Activated T-cell treated with anti-CD3 and anti-CD28 coated beads, Interleukin-2, amount 50 U/mL, for 72 hours (primary cell): ENCODE measurements around the gene MYH2. TPM values are rescaled to one million over a fixed set of nuclear protein-coding genes. Genes with fewer than 3 reads are reported as not detected.

Source experiments
- ATAC-seq, 2 donors: fragments of 150-1000 bp; cut with Tn5 transposase; replicated peaks in 1 of 2; 2 replicates each; pipeline ENCODE4 v1.10.0; 2021; ENCODE audit warnings: moderate library complexity in 2 of 2, mild to moderate bottlenecking in 1 of 2
- DNase-seq, 2 donors: peaks; one replicate each; pipeline ENCODE4 v3.0.0; 2021 to 2022; ENCODE audit warnings: mixed read lengths in 1 of 2
- H3K27ac Mint-ChIP-seq: one replicate; pipeline ENCODE4 v1.8.0; 2022; ENCODE audit warnings: mild to moderate bottlenecking, moderate library complexity, mixed read lengths
- H3K27me3 Mint-ChIP-seq: one replicate; pipeline ENCODE4 v1.8.0; 2022; ENCODE audit warnings: low read depth, mixed read lengths
- H3K36me3 Mint-ChIP-seq, 2 donors: one replicate each; pipeline ENCODE4 v1.8.0; 2022; ENCODE audit warnings: mixed read lengths in 2 of 2, mild to moderate bottlenecking in 1 of 2; ENCODE audit not compliant: insufficient read depth in 2 of 2
- H3K4me1 Mint-ChIP-seq: one replicate; pipeline ENCODE4 v1.8.0; 2022; ENCODE audit warnings: low read depth, mixed read lengths
- H3K4me3 Mint-ChIP-seq, 2 donors: one replicate each; pipeline ENCODE4 v1.8.0; 2022; ENCODE audit warnings: mild to moderate bottlenecking in 2 of 2, mixed read lengths in 2 of 2, moderate library complexity in 2 of 2
- H3K9me3 Mint-ChIP-seq, 2 donors: one replicate each; pipeline ENCODE4 v1.8.0; 2022; ENCODE audit warnings: mixed read lengths in 2 of 2
- total RNA-seq, 2 donors: library from RNA; stranded (reverse); gene quantifications; one replicate each; pipeline ENCODE4 v1.2.3, GENCODE V29; 2022

MYH2 gene
- total RNA-seq = not detected

DNA sequence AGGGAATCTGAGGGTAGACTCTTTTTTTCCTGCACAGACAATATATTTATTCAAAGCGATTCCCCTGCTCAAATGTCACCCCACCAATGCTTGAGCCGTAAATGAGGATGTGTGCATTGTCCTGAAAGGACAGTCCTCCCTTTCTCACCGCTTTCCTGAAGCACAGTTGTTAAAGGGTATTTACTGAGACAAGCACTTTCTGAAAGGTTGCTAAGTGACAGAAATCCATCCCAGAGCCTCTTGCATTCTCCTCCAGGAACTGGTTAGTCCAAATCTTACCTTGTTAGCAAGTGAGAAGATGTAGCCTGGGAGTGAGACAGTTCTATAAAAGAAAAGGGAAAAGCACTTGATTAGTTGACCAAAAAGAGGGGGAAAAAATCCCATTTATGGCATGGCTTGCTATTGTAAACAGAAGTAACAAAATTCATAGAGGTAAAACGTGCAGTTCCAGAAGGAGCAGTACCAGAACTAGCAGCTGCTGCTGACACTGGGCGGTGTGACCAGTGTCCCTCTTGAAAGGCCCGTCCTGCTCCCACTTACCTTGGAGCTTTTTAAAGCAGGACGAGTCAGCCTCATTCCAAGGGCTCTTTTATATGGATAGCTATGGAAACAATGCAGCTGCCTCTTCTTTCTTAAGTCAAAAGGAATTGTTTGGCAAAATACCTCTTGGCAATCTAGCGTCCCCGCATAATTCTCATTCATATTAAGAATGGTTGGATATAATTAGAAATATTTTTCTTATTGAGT, at the start of gene MYH2:
Gene MYH2 (minus strand): TSS at position 563 of the 747 bp plus-strand sequence. CDS start 1,738 bp downstream, outside the sequence.
- H3K4me3 Mint-ChIP-seq = no peak within 1 kb of the TSS
- no peak within 1 kb of the TSS for H3K27ac Mint-ChIP-seq
- H3K27me3 Mint-ChIP-seq = peaks cover 6% of the 10 kb centered on the region
- H3K36me3 Mint-ChIP-seq = no peaks in the 10 kb centered on the region
- ATAC-seq (no peak), DNase-seq (no peak)
- no peaks in the 10 kb centered on the region for H3K4me1 Mint-ChIP-seq
- no peaks in the 10 kb centered on the region for H3K9me3 Mint-ChIP-seq

DNA sequence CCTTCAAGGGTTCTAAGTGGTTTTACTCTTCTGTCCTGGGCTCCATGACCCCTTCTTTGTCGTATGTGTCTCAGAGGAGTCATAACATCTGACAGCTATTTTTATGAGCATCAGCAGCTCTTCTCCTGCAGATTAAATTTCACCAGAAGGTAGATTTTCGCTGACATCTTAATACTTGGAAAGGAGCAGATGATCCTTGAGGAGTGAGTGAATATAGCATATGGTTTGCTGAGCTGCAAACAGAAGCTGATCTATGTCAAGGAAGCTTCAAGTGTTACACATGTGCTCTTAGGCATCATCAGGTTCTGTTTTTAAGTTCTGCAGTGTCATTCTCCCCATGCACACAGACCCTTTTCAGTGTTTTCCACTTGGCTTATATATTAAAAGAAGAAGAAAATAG, 49.2 kb upstream of the MYH2 start:
- Mint-ChIP-seq H3K4me3 (no peak overlapping the region), H3K27ac (no peak overlapping the region)

DNA sequence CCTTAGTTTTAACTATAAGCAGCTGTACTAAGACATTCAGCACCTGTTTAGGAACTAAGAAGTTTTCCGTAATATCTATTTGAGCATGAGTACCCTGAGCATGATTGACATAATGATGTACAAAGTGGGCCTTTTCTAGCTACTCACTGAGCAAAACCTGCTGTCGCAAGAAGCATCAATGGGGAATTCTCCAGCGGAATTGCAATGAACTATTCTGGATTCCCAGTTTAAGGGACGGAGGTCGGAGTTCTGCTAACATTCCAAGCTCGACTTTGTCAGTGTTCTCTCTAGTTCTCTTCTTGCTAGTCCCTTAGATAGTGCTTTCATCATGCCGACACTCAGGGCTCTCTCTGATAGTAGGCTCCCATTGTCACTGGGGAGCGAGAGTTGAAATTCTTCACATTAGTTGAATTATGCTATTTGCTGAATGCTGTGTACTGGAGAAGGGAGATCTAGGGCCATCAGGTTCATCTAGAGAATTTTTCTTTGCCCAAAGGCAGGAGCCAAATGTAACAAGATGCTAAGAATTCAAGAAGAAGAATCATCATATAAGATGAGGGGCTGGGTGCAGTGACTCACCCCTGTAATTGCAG, 40.2 kb upstream of the MYH2 start:
- Mint-ChIP-seq H3K4me3 (no peak overlapping the region), H3K27me3 (peaks cover 14% of the 10 kb centered on the region), H3K9me3 (no peaks in the 10 kb centered on the region), H3K36me3 (no peaks in the 10 kb centered on the region), H3K4me1 (no peaks in the 10 kb centered on the region), H3K27ac (no peak overlapping the region)
- no peak for ATAC-seq
- no peak for DNase-seq

More for the DNA sequence above, 49.2 kb upstream of the MYH2 start:
- ATAC-seq (no peak), DNase-seq (no peak)
- Mint-ChIP-seq H3K9me3 (no peaks in the 10 kb centered on the region), H3K4me1 (no peaks in the 10 kb centered on the region), H3K36me3 (no peaks in the 10 kb centered on the region), H3K27me3 (peaks cover 19% of the 10 kb centered on the region)

DNA sequence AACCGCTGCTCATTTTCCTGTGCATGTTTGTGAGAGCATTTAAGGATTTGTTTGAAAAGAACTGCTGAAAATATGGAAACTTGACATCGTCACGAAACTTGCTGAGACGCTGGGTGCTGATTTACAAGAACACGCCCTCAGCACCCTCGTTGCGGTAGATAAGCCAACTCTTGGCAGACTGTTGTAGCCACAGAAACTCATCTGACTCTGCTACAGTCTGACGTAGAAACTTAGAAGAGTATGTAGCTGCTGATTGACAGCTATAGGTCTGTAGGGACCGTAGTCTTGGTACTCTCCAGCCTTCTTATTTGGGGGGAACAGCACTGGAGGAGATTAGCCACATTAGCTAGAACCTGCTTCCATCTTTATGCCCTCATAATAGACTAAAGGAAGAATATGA, 36.1 kb upstream of the MYH2 start:
- H3K27me3 Mint-ChIP-seq = peaks cover 15% of the 10 kb centered on the region
- no peaks in the 10 kb centered on the region for H3K4me1 Mint-ChIP-seq
- H3K36me3 Mint-ChIP-seq = no peaks in the 10 kb centered on the region
- no peak overlapping the region for H3K4me3 Mint-ChIP-seq
- no peaks in the 10 kb centered on the region for H3K9me3 Mint-ChIP-seq
- no peak for ATAC-seq
- no peak for DNase-seq
- no peak overlapping the region for H3K27ac Mint-ChIP-seq

DNA sequence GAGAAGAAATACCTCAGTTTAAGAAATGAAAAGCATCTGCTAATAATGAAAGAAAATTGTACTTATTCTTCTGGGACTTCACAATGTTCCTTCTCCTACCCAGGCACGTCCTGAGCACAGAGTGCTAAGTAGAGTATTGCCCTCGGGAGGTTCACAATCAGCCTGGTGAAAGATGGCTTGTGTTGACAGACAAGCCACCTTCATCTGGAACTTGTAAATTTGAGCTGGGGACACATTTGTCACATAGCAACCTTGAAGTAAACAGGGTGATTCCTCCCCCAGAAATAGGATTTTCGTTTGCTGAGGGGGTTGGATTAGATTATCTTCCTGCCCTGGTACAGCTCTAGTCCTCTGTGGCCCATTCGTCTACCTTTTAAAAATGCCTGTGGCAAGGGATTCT, 34.4 kb upstream of the MYH2 start:
- DNase-seq = no peak
- Mint-ChIP-seq H3K36me3 (no peaks in the 10 kb centered on the region), H3K27me3 (peaks cover 20% of the 10 kb centered on the region), H3K27ac (no peak overlapping the region), H3K9me3 (no peaks in the 10 kb centered on the region), H3K4me3 (no peak overlapping the region), H3K4me1 (no peaks in the 10 kb centered on the region)
- ATAC-seq = no peak

DNA sequence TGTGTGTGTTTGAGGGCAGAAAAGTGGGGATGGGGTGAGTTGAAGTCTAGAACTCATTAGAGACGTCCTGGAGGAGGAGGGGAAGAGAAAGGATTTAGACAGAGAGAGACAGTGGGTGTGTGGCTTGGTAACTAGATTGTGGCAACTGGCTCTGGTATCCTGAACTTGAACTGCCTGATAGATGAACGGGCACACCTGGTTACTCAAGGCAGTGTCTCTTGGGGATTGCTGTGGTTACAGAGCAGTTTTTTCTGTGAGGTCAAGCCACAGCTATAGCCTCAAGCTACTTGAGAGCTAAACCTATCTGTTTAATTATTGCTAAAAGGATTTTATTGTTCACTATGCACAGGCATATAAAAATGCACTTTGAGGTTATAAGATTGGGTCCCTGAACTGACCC, 29.8 kb upstream of the MYH2 start:
- Mint-ChIP-seq H3K27ac (no peak overlapping the region), H3K36me3 (no peaks in the 10 kb centered on the region), H3K4me1 (no peaks in the 10 kb centered on the region), H3K4me3 (no peak overlapping the region), H3K9me3 (no peaks in the 10 kb centered on the region), H3K27me3 (peaks cover 14% of the 10 kb centered on the region)
- DNase-seq (no peak), ATAC-seq (no peak)

DNA sequence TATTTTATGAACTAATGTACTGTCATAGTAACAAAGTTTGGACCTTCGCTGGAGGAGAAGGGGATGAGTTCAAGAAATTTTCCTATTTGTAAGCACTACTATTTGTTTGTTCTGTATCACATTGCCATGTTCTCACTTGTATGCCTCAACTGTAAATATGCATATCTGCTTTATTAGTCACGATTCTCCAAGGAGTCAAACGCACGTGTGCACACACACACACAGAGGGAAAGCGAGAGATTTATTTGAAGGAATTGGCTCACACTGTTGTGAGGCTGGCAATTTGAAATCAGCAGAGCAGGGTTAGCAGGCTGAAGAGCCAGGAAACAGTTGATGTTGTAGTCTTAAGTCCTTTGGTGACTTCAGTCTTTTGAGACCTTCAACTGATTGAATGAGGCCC, 24.9 kb upstream of the MYH2 start:
- Mint-ChIP-seq H3K27ac (no peak overlapping the region), H3K27me3 (peaks cover 6% of the 10 kb centered on the region), H3K4me3 (no peak overlapping the region), H3K9me3 (no peaks in the 10 kb centered on the region), H3K36me3 (no peaks in the 10 kb centered on the region), H3K4me1 (no peaks in the 10 kb centered on the region)
- no peak for ATAC-seq
- DNase-seq = no peak

DNA sequence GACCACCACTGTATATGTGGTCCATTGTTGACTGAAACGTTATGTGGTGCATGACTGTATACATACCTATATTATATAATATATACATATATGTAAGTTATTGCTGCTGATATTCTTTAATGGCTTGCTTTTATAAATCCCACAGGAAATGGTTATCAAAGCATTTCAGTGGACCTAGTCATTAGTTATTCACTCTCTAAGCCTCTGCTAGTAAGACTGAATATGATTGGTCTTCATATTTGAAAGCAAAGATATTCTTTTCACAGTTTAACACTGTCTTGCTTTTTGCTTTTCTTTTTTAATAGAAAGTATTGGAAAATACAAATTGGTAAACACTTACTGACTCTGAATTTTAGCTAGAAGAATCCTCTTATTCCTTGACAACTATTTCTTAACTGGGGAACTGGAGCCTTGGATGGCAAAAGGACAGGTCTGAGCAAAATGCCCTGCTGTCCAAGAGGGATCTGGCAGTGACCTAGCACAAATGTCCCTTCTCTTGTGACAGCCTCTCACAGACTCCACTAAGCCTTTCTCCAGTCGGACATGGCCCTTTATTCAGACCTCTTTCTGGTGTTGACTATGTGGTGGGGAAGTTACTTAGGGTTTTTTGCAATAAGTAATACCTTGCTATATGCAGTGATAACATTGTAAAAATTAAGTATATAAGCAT, 14.7 kb upstream of the MYH2 start:
- no peak for ATAC-seq
- Mint-ChIP-seq H3K27ac (no peak overlapping the region), H3K9me3 (no peaks in the 10 kb centered on the region), H3K27me3 (no peaks in the 10 kb centered on the region), H3K36me3 (no peaks in the 10 kb centered on the region), H3K4me1 (no peaks in the 10 kb centered on the region), H3K4me3 (no peak overlapping the region)
- no peak for DNase-seq

DNA sequence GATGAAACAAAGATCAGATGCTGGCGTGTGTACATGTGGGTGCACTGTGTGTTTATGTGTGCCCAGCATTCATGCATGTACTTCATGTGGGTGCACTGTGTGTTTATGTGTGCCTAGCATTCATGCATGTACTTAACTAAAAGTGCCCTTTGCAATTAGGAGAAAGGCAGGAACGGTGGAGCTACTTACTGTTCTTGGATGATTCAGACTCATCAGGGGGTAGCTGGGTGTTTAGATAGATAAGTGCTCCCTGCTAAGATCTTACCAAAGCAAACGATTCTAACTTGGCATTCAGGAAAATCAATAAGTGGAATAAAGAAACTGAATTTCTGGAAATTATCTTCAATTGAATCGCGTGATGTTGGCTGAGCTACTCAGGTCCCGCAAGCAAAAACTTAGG, 8.6 kb upstream of the MYH2 start:
- no peaks in the 10 kb centered on the region for H3K4me1 Mint-ChIP-seq
- H3K4me3 Mint-ChIP-seq = no peak overlapping the region
- H3K27ac Mint-ChIP-seq = no peak overlapping the region
- H3K36me3 Mint-ChIP-seq = no peaks in the 10 kb centered on the region
- DNase-seq (no peak), ATAC-seq (no peak)
- no peaks in the 10 kb centered on the region for H3K27me3 Mint-ChIP-seq
- H3K9me3 Mint-ChIP-seq = no peaks in the 10 kb centered on the region

DNA sequence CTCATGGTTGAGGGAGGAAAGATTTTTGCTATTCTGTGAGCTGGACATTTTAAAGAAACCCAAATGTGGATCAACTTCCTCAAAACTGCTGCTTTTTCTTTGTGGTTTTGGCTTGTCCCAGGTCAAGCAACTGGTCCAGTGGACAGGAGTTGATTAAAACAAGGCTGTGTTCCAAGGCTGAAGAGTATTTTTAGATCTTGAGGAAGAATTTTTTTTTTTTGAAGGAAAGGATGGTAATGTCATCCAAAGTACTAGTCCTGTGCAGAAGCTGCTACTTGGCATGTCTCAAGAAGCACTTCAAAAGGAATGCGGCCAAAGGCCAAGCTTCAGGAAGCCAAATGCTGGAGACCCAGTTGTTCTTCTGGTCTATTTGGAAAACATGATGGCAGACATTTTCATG, 8.0 kb upstream of the MYH2 start:
- no peaks in the 10 kb centered on the region for H3K36me3 Mint-ChIP-seq
- no peaks in the 10 kb centered on the region for H3K9me3 Mint-ChIP-seq
- ATAC-seq (no peak), DNase-seq (no peak)
- no peaks in the 10 kb centered on the region for H3K27me3 Mint-ChIP-seq
- H3K27ac Mint-ChIP-seq = no peak overlapping the region
- H3K4me1 Mint-ChIP-seq = no peaks in the 10 kb centered on the region
- H3K4me3 Mint-ChIP-seq = no peak overlapping the region

DNA sequence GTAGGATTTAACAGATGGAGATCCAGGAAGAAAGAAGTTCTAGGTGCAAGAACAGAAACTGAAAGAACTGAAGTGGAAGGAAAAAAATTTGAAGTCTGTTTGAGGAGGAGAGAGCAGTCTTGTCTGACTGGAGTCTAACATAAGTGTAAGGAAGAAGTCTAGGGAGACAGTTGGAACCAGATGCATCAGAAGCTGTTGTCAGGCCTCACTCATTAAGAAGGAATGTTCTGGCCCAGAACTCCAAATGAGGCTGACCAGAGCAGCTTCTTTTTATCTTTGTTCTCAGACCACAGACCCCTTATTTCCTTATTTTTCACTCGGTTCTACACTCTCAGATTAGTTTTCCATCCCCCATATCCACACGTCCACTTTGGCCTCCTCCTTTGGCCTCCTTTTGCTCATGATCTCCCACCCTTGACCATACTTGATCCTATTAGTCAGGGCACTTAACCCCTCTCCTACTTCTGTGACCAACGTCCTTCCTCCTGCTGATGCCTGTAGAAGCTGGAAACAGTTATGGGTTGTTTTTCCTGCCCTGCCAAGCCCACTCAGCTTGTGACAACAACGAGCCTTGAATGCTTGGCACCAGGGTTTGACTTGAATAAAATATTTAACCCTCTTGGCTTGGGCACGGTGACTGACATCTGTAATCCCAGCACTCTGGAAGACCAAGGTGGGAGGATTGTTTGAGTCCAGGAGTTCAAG, 7.0 kb upstream of the MYH2 start:
- Mint-ChIP-seq H3K36me3 (no peaks in the 10 kb centered on the region), H3K4me3 (no peak overlapping the region), H3K9me3 (no peaks in the 10 kb centered on the region), H3K27me3 (no peaks in the 10 kb centered on the region), H3K27ac (no peak overlapping the region), H3K4me1 (no peaks in the 10 kb centered on the region)
- DNase-seq (no peak), ATAC-seq (no peak)

DNA sequence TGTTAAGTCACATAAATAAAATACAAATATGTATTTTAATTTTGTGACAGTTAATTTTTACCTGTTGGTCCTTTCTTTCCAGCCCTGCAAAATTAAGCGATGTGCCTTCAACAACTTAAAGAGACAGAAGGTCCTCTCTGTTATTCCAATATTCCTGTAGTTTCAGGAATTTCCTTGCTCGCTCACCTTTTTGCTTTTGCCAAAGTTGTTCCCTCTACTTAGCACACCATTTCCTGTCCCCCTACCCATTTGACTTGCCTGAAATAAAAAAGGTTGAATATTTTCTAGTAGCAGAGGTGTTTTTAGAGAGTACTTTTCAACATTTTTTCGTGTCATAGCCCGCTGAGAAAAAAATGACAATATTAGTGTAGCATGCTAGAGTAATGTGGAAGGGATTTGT, 556 bp upstream of the MYH2 start:
- ATAC-seq (no peak), DNase-seq (no peak)
- H3K27ac Mint-ChIP-seq = no peak overlapping the region
- H3K9me3 Mint-ChIP-seq = no peaks in the 10 kb centered on the region
- peaks cover 6% of the 10 kb centered on the region for H3K27me3 Mint-ChIP-seq
- H3K4me3 Mint-ChIP-seq = no peak overlapping the region
- H3K36me3 Mint-ChIP-seq = no peaks in the 10 kb centered on the region
- H3K4me1 Mint-ChIP-seq = no peaks in the 10 kb centered on the region

DNA sequence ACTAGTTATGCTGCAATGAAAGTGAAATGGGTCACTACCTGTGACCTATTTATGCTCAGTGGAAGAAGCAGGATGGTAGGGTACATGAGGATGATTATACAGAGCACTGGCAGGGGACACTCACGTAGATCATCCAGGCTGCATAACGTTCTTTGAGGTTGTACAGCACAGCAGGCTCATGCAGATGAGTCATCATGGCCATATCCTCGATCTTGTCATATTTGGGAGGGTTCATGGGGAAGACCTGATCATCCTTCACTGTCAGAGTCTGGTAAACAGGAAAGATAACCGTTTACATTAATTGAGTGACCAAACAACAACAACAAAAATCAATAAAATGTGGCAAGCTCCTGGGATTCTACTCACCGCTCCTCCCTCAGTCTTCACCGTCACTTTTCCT, 2.1 kb downstream of the MYH2 start:
- Mint-ChIP-seq H3K27me3 (peaks cover 6% of the 10 kb centered on the region), H3K27ac (no peak overlapping the region), H3K4me3 (no peak overlapping the region), H3K36me3 (no peaks in the 10 kb centered on the region), H3K9me3 (peaks cover 0 to 1% of the 10 kb centered on the region in 2 donors), H3K4me1 (no peaks in the 10 kb centered on the region)
- no peak for ATAC-seq
- no peak for DNase-seq
